Measurements from ENCODE around the gene PEAR1.

PEAR1 gene

DNA sequence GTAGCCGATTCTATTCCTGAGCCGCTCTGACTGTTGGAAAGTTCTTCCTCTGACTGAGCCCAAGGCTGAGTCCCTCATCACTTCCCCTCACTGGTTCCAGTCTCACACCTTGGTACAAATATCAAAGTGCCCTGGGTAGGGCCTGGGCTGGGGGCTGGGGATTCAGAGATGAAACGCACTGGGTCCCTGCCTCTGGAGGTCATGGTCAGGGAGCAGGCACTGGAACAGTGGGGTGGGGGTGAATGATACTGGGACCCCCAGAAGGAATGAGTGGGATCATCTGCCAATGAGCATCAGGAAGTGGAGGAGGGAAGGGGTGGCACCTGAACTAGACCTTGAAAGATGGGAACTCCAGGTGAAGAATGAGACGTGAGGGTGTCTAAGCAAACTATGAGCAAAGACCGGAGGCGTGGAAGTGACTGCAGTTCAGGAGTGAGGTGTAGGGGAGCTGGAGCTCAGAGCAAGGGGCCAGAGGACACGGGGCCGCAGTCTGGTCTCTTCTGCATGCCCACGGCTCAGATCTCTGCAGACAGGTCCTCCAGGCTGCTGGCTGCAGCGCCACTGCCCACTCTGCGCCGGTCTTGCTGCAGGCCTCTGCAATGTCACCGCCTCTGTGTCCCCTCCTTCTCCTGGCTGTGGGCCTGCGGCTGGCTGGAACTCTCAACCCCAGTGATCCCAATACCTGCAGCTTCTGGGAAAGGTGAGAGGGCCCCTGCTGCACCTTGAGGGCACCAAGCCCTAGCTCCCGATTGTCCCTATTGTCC, 10.0 kb downstream of the PEAR1 start:
- Histone ChIP-seq H3K27ac (replicated peaks) (no peak overlapping the region), H3K4me3 (replicated peaks; ENCODE audit: insufficient read depth, low read length) (no peak overlapping the region), H3K27me3 (ENCODE audit: insufficient read depth, poor library complexity, severe bottlenecking) (peaks cover 5% of the 10 kb centered on the region)
- DNase-seq (ENCODE audit: low read depth in 1 of 2, low spot score in 1 of 2) = no peak
- TF ChIP-seq SPI1 (IDR thresholded peaks at IDR 0.05; ENCODE audit: borderline replicate concordance, low read depth) = no peak

- H3K27me3 ChIP-seq (ENCODE audit: insufficient read depth, poor library complexity, severe bottlenecking) = peaks cover 5% of the 10 kb centered on the region
- H3K4me3 ChIP-seq (replicated peaks; ENCODE audit: insufficient read depth, low read length) = no peak overlapping the region
- DNase-seq (ENCODE audit: low read depth in 1 of 2, low spot score in 1 of 2) = no peak
- H3K27ac ChIP-seq (replicated peaks) = no peak overlapping the region
- no peak for TF ChIP-seq POLR2AphosphoS5 (IDR thresholded peaks at IDR 0.05; ENCODE audit: low read depth)
- TF ChIP-seq, protein P1, sequence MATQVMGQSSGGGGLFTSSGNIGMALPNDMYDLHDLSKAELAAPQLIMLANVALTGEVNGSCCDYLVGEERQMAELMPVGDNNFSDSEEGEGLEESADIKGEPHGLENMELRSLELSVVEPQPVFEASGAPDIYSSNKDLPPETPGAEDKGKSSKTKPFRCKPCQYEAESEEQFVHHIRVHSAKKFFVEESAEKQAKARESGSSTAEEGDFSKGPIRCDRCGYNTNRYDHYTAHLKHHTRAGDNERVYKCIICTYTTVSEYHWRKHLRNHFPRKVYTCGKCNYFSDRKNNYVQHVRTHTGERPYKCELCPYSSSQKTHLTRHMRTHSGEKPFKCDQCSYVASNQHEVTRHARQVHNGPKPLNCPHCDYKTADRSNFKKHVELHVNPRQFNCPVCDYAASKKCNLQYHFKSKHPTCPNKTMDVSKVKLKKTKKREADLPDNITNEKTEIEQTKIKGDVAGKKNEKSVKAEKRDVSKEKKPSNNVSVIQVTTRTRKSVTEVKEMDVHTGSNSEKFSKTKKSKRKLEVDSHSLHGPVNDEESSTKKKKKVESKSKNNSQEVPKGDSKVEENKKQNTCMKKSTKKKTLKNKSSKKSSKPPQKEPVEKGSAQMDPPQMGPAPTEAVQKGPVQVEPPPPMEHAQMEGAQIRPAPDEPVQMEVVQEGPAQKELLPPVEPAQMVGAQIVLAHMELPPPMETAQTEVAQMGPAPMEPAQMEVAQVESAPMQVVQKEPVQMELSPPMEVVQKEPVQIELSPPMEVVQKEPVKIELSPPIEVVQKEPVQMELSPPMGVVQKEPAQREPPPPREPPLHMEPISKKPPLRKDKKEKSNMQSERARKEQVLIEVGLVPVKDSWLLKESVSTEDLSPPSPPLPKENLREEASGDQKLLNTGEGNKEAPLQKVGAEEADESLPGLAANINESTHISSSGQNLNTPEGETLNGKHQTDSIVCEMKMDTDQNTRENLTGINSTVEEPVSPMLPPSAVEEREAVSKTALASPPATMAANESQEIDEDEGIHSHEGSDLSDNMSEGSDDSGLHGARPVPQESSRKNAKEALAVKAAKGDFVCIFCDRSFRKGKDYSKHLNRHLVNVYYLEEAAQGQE (IDR thresholded peaks at IDR 0.05; ENCODE audit: insufficient replicate concordance, low read depth) = no peak
- no peak for TF ChIP-seq CTCF (IDR thresholded peaks at IDR 0.05; ENCODE audit: insufficient read depth, low read length)
- TF ChIP-seq GABPA (IDR thresholded peaks at IDR 0.05; ENCODE audit: low read depth) = no peak
Measured at GRCh38 chr1:156904187-156904959, 10.9 kb downstream of the PEAR1 start.

DNA sequence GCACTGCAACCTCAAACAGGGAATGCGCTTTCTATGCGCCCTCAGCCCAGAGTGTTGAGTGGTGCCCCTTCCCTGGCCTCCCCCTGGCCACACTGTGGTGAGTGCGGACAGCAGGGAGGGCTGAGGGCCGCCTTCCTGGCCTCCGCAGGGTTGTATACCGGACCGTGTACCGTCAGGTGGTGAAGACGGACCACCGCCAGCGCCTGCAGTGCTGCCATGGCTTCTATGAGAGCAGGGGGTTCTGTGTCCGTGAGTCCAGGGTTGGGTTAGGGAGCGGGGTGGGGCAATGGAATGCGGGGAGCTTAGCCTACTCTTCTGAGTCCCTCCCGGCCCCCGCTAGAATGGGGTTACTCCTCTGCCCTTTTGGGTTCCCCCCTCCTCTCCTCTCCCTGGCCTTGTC, 11.7 kb downstream of the PEAR1 start:
- no peak for DNase-seq (ENCODE audit: low read depth in 1 of 2, low spot score in 1 of 2)
- Histone ChIP-seq H3K27ac (replicated peaks) (no peak overlapping the region), H3K27me3 (ENCODE audit: insufficient read depth, poor library complexity, severe bottlenecking) (peaks cover 5% of the 10 kb centered on the region), H3K4me3 (replicated peaks; ENCODE audit: insufficient read depth, low read length) (no peak overlapping the region)
- no peak for TF ChIP-seq POLR2AphosphoS5 (IDR thresholded peaks at IDR 0.05; ENCODE audit: low read depth)
- TF ChIP-seq CTCF (IDR thresholded peaks at IDR 0.05; ENCODE audit: insufficient read depth, low read length) = no peak
- no peak for TF ChIP-seq SPI1 (IDR thresholded peaks at IDR 0.05; ENCODE audit: borderline replicate concordance, low read depth)
- TF ChIP-seq, protein P1 (IDR thresholded peaks at IDR 0.05; ENCODE audit: insufficient replicate concordance, low read depth) = no peak
- TF ChIP-seq GABPA (IDR thresholded peaks at IDR 0.05; ENCODE audit: low read depth) = no peak

DNA sequence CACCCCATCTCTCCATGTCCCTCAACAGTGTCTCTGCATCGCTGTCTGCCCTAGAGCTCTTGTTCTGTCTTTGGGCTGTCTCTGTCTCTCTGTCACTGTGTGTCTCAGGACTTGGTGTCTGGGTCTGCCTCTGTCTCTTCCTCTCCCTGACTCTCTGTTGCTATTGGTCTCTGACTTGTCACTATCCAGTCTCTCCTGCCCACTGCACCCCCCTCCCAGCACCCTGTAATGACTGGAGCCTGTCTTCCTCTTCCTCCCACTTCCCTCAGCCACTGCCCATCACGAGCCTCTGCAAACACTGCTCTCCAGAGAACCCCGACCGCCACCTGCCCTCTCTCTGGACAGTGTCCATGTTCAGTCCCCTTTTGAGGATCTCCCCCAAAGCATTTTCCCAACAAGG, 12.1 kb downstream of the PEAR1 start:
- Histone ChIP-seq H3K27ac (replicated peaks) (no peak overlapping the region), H3K27me3 (ENCODE audit: insufficient read depth, poor library complexity, severe bottlenecking) (peaks cover 5% of the 10 kb centered on the region), H3K4me3 (replicated peaks; ENCODE audit: insufficient read depth, low read length) (no peak overlapping the region)
- DNase-seq (ENCODE audit: low read depth in 1 of 2, low spot score in 1 of 2) = no peak
- no peak for TF ChIP-seq POLR2AphosphoS5 (IDR thresholded peaks at IDR 0.05; ENCODE audit: low read depth)
- TF ChIP-seq, protein P1 (IDR thresholded peaks at IDR 0.05; ENCODE audit: insufficient replicate concordance, low read depth) = no peak
- no peak for TF ChIP-seq SPI1 (IDR thresholded peaks at IDR 0.05; ENCODE audit: borderline replicate concordance, low read depth)
- no peak for TF ChIP-seq GABPA (IDR thresholded peaks at IDR 0.05; ENCODE audit: low read depth)
- no peak for TF ChIP-seq CTCF (IDR thresholded peaks at IDR 0.05; ENCODE audit: insufficient read depth, low read length)
